Activated naive CD4-positive, alpha-beta T cell treated with Interleukin-2 at 50 U/mL for 16 hours (primary cell): ENCODE data around the gene RIT2.

Experiments used
- DNase-seq: peaks from one replicate; pipeline ENCODE4 v3.0.0-alpha.2; 2020

RIT2 gene

GRCh38 chr18:42922363-42922762 lies 193.1 kb downstream of the RIT2 start:
- no peak for DNase-seq

GRCh38 chr18:42921226-42921737 lies 194.2 kb downstream of the RIT2 start:
- DNase-seq, result no peak

GRCh38 chr18:42920621-42921020 lies 194.9 kb downstream of the RIT2 start:
- DNase-seq, result no peak

GRCh38 chr18:42915299-42915698 lies 200.2 kb downstream of the RIT2 start:
- DNase-seq, result no peak

- DNase-seq, result no peak
These were observed 201.0 kb downstream of the RIT2 start for GRCh38 chr18:42914476-42914875.

GRCh38 chr18:42909095-42909494 lies 206.4 kb downstream of the RIT2 start:
- no peak for DNase-seq

GRCh38 chr18:42906761-42907160 lies 208.7 kb downstream of the RIT2 start:
- DNase-seq, result no peak

- DNase-seq, result no peak
These were observed 214.3 kb downstream of the RIT2 start for GRCh38 chr18:42901161-42901560.

- no peak for DNase-seq
These were observed 221.5 kb downstream of the RIT2 start for GRCh38 chr18:42893977-42894376.

- DNase-seq, result no peak
These were observed 223.3 kb downstream of the RIT2 start for GRCh38 chr18:42892181-42892580.

GRCh38 chr18:42891705-42892104 lies 223.8 kb downstream of the RIT2 start:
- no peak for DNase-seq

- DNase-seq, result no peak
These were observed 232.3 kb downstream of the RIT2 start for GRCh38 chr18:42883169-42883568.

- no peak for DNase-seq
These were observed 233.4 kb downstream of the RIT2 start for GRCh38 chr18:42882122-42882521.

- DNase-seq, result no peak
These were observed 242.6 kb downstream of the RIT2 start for GRCh38 chr18:42872838-42873237.

GRCh38 chr18:42864876-42865275 lies 250.6 kb downstream of the RIT2 start:
- DNase-seq, result no peak

- DNase-seq, result no peak
These were observed 254.2 kb downstream of the RIT2 start for GRCh38 chr18:42861271-42861670.

- DNase-seq, result no peak
These were observed 254.9 kb downstream of the RIT2 start for GRCh38 chr18:42860548-42860947.

- DNase-seq, result no peak
These were observed 255.5 kb downstream of the RIT2 start for GRCh38 chr18:42860011-42860410.

GRCh38 chr18:42854558-42854957 lies 260.9 kb downstream of the RIT2 start:
- no peak for DNase-seq

- no peak for DNase-seq
These were observed 265.1 kb downstream of the RIT2 start for GRCh38 chr18:42850174-42851083.

- DNase-seq, result no peak
These were observed 276.1 kb downstream of the RIT2 start for GRCh38 chr18:42839408-42839807.

- DNase-seq, result no peak
These were observed 276.8 kb downstream of the RIT2 start for GRCh38 chr18:42838546-42839145.

- no peak for DNase-seq
These were observed 284.5 kb downstream of the RIT2 start for GRCh38 chr18:42830936-42831335.

- no peak for DNase-seq
These were observed 286.6 kb downstream of the RIT2 start for GRCh38 chr18:42828881-42829280.
